Neuronal stem cell (in vitro differentiated cells): ENCODE data around the gene IGF2R.
"Not testable (repeated sequence)": the region's sequence is repeated elsewhere in the genome, so short reads cannot be mapped to it uniquely, and the experiment has no call there.

Experiments
- DNase-seq: peaks from one replicate; pipeline ENCODE4 v3.0.0-alpha.2; 2013; ENCODE audit warnings: low spot score
- H2AFZ ChIP-seq: one replicate; pipeline ENCODE4 v1.6.1; 2013; ENCODE audit warnings: mild to moderate bottlenecking, low read length, inconsistent platforms
- H2AK5ac ChIP-seq: 2 replicates; pipeline ENCODE4 v1.6.1; 2013; ENCODE audit warnings: low read depth, mild to moderate bottlenecking, inconsistent platforms, low read length, moderate library complexity, mixed read lengths
- H2BK120ac ChIP-seq: 2 replicates; pipeline ENCODE4 v1.6.1; 2013; ENCODE audit warnings: low read depth, mild to moderate bottlenecking, inconsistent platforms, low read length, moderate library complexity, mixed read lengths
- H2BK12ac ChIP-seq: one replicate; pipeline ENCODE4 v1.6.1; 2013; ENCODE audit warnings: low read length, inconsistent platforms
- H2BK15ac ChIP-seq: 2 replicates; pipeline ENCODE4 v1.6.1; 2013; ENCODE audit warnings: mild to moderate bottlenecking, low read length, inconsistent platforms, mixed read lengths
- H2BK5ac ChIP-seq: one replicate; pipeline ENCODE4 v1.6.1; 2013; ENCODE audit warnings: inconsistent platforms, mild to moderate bottlenecking, low read length, moderate library complexity
- H3K14ac ChIP-seq: one replicate; pipeline ENCODE4 v1.6.1; 2013; ENCODE audit warnings: low read length, inconsistent platforms
- H3K18ac ChIP-seq: 2 replicates; pipeline ENCODE4 v1.6.1; 2013; ENCODE audit warnings: low read length, inconsistent platforms
- H3K23ac ChIP-seq: 2 replicates; pipeline ENCODE4 v1.6.1; 2013; ENCODE audit warnings: low read depth, mild to moderate bottlenecking, mixed read lengths, low read length, inconsistent platforms; ENCODE audit not compliant: poor library complexity
- H3K27ac ChIP-seq: replicated peaks from 3 replicates; pipeline ENCODE4 v1.5.1; 2013; ENCODE audit warnings: low read length, inconsistent platforms
- H3K27me3 ChIP-seq, 3 experiments: 2 replicates each; pipeline ENCODE4 v1.6.1; 2013; ENCODE audit warnings: low read length in 3 of 3, mild to moderate bottlenecking in 2 of 3, inconsistent platforms in 1 of 3, low read depth in 1 of 3, mixed read lengths in 1 of 3, moderate library complexity in 1 of 3; ENCODE audit not compliant: control insufficient read depth in 3 of 3, insufficient read depth in 3 of 3
- H3K36me3 ChIP-seq, 2 donors: replicated peaks in 1 of 2; 2 replicates each; pipeline ENCODE4 v1.6.1; 2013; ENCODE audit warnings: low read length in 2 of 2; ENCODE audit not compliant: control insufficient read depth in 2 of 2, insufficient read depth in 2 of 2
- H3K4ac ChIP-seq: 2 replicates; pipeline ENCODE4 v1.6.1; 2013; ENCODE audit warnings: inconsistent platforms, mild to moderate bottlenecking, low read length, moderate library complexity
- H3K4me1 ChIP-seq, 2 donors: 1 replicate in 1 of 2; 2 replicates in 1 of 2; pipeline ENCODE4 v1.6.1; 2013; ENCODE audit warnings: low read length in 2 of 2, low read depth in 1 of 2; ENCODE audit not compliant: control insufficient read depth in 2 of 2, insufficient read depth in 1 of 2
- H3K4me2 ChIP-seq: one replicate; pipeline ENCODE4 v1.6.1; 2013; ENCODE audit warnings: mild to moderate bottlenecking, low read length, inconsistent platforms; ENCODE audit not compliant: insufficient read depth, poor library complexity, severe bottlenecking
- H3K4me3 ChIP-seq, 2 donors: 2 replicates each; pipeline ENCODE4 v1.5.1; 2013; ENCODE audit warnings: low read length in 2 of 2, mild to moderate bottlenecking in 2 of 2, inconsistent platforms in 1 of 2, moderate library complexity in 1 of 2
- H3K79me1 ChIP-seq: one replicate; pipeline ENCODE4 v1.6.1; 2013; ENCODE audit warnings: low read depth, mild to moderate bottlenecking, inconsistent platforms, low read length, moderate library complexity
- H3K9ac ChIP-seq: one replicate; pipeline ENCODE4 v1.6.1; 2013; ENCODE audit warnings: mild to moderate bottlenecking, low read depth, low read length, inconsistent platforms; ENCODE audit not compliant: poor library complexity
- H3K9me3 ChIP-seq, 2 donors: replicated peaks in 1 of 2; 2 replicates each; pipeline versions ENCODE3 to v1.6.1; 2013; ENCODE audit warnings: low read length in 2 of 2, mild to moderate bottlenecking in 2 of 2, inconsistent platforms in 1 of 2, low read depth in 1 of 2, mixed read lengths in 1 of 2, moderate library complexity in 1 of 2; ENCODE audit not compliant: control insufficient read depth in 2 of 2, insufficient read depth in 1 of 2
- H4K8ac ChIP-seq: one replicate; pipeline ENCODE4 v1.6.1; 2013; ENCODE audit warnings: low read depth, mild to moderate bottlenecking, inconsistent platforms, low read length, moderate library complexity
- H4K91ac ChIP-seq: one replicate; pipeline ENCODE4 v1.6.1; 2013; ENCODE audit warnings: low read length, low read depth, mild to moderate bottlenecking, inconsistent platforms; ENCODE audit not compliant: poor library complexity
- WGBS, 2 donors: extraction: QIAGEN DNeasy Blood & Tissue Kit; methylation state at CpG; one replicate each; pipeline ENCODE4 v1.1.7; 2013; ENCODE audit warnings: missing lambda C conversion rate in 2 of 2, mixed read lengths in 1 of 2; ENCODE audit not compliant: insufficient read length in 2 of 2, insufficient replicate concordance in 1 of 2; ENCODE audit errors: extremely low coverage in 2 of 2; 5-methylcytosine and 5-hydroxymethylcytosine counted together

The IGF2R gene

GRCh38 chr6:159998538-159998937 is 29.7 kb downstream of the IGF2R start:
- Histone ChIP-seq H3K14ac (no peak overlapping the region), H3K27me3 (no peaks in the 10 kb centered on the region), H3K79me1 (peaks cover 17% of the 10 kb centered on the region), H2BK5ac (no peak overlapping the region), H3K18ac (no peak overlapping the region), H2AFZ (no peak overlapping the region), H2BK12ac (no peak overlapping the region), H4K91ac (no peak overlapping the region), H3K4ac (no peak overlapping the region), H3K4me3 (no peak overlapping the region), H3K9me3 (peaks cover 2 to 42% of the 10 kb centered on the region in 2 donors), H2AK5ac (no peak overlapping the region), H2BK15ac (no peak overlapping the region), H3K4me2 (no peak overlapping the region), H3K27ac (no peak overlapping the region), H2BK120ac (no peak overlapping the region), H4K8ac (no peak overlapping the region), H3K36me3 (peaks cover 13 to 78% of the 10 kb centered on the region in 2 donors), H3K9ac (no peak overlapping the region), H3K23ac (no peak overlapping the region), H3K4me1 (no peaks in the 10 kb centered on the region)
- WGBS, 2 donors, result no CpG with 5 or more reads among the region's 2 CpGs
- DNase-seq, result no peak

- Histone ChIP-seq H3K18ac (no peak overlapping the region), H3K4me3 (no peak overlapping the region), H3K9me3 (peaks cover 4 to 42% of the 10 kb centered on the region in 2 donors), H3K23ac (no peak overlapping the region), H3K27me3 (no peaks in the 10 kb centered on the region), H3K4ac (no peak overlapping the region), H4K8ac (no peak overlapping the region), H2BK5ac (no peak overlapping the region), H3K9ac (no peak overlapping the region), H3K4me2 (no peak overlapping the region), H3K4me1 (no peaks in the 10 kb centered on the region), H2AFZ (no peak overlapping the region), H2BK120ac (no peak overlapping the region), H3K79me1 (peaks cover 20% of the 10 kb centered on the region), H2BK15ac (no peak overlapping the region), H2BK12ac (no peak overlapping the region), H3K27ac (no peak overlapping the region), H2AK5ac (no peak overlapping the region), H4K91ac (no peak overlapping the region), H3K36me3 (peaks cover 13 to 76% of the 10 kb centered on the region in 2 donors), H3K14ac (no peak overlapping the region)
- no CpG with 5 or more reads among the region's 6 CpGs for WGBS, 2 donors
- DNase-seq, result no peak
Observed at GRCh38 chr6:159999240-159999671, 30.4 kb downstream of the IGF2R start.

- Histone ChIP-seq H4K8ac (no peak overlapping the region), H2AFZ (no peak overlapping the region), H3K23ac (no peak overlapping the region), H3K4me1 (no peaks in the 10 kb centered on the region), H2BK15ac (no peak overlapping the region), H4K91ac (no peak overlapping the region), H3K9me3 (peaks cover 13 to 43% of the 10 kb centered on the region in 2 donors), H3K79me1 (peaks cover 30% of the 10 kb centered on the region), H2BK5ac (no peak overlapping the region), H2BK12ac (no peak overlapping the region), H2AK5ac (no peak overlapping the region), H3K4me2 (no peak overlapping the region), H3K9ac (no peak overlapping the region), H3K14ac (no peak overlapping the region), H3K27ac (no peak overlapping the region), H3K36me3 (peaks cover 13 to 76% of the 10 kb centered on the region in 2 donors), H3K18ac (no peak overlapping the region), H3K4ac (no peak overlapping the region), H3K4me3 (no peak overlapping the region), H3K27me3 (no peaks in the 10 kb centered on the region), H2BK120ac (no peak overlapping the region)
- DNase-seq, result no peak
- no CpG with 5 or more reads among the region's 8 CpGs for WGBS, 2 donors
Observed at GRCh38 chr6:160000280-160000704, 31.4 kb downstream of the IGF2R start.

- WGBS, 2 donors, result no CpG with 5 or more reads among the region's 9 CpGs
- not testable (repeated sequence) for H3K27me3 ChIP-seq
Observed at GRCh38 chr6:160000893-160001427, 32.1 kb downstream of the IGF2R start.

More at GRCh38 chr6:160000893-160001427, 32.1 kb downstream of the IGF2R start:
- Histone ChIP-seq H3K9me3 (peaks cover 13 to 38% of the 10 kb centered on the region in 2 donors), H3K79me1 (peaks cover 35% of the 10 kb centered on the region), H3K36me3 (peaks cover 13 to 74% of the 10 kb centered on the region in 2 donors)
- H3K18ac ChIP-seq, H4K91ac ChIP-seq, H3K27ac ChIP-seq, H3K9ac ChIP-seq, H3K4me3 ChIP-seq, H2AFZ ChIP-seq, H3K23ac ChIP-seq, H2BK120ac ChIP-seq, H3K14ac ChIP-seq, H4K8ac ChIP-seq, DNase-seq, H2AK5ac ChIP-seq, H3K4me2 ChIP-seq, H3K4ac ChIP-seq, H3K4me1 ChIP-seq, H2BK5ac ChIP-seq, H2BK12ac ChIP-seq, H2BK15ac ChIP-seq: not testable (repeated sequence)
